ENCODE results near the gene SERAC1. TPM values are rescaled to one million over a fixed set of nuclear protein-coding genes. Genes with fewer than 3 reads are reported as not detected.

SERAC1 gene
- total and polyA plus RNA-seq, 2 donors (not counting 3 experiments of a cell fraction or from before 2014, with no cell fraction given) = 4.9 to 5.7 TPM

DNA sequence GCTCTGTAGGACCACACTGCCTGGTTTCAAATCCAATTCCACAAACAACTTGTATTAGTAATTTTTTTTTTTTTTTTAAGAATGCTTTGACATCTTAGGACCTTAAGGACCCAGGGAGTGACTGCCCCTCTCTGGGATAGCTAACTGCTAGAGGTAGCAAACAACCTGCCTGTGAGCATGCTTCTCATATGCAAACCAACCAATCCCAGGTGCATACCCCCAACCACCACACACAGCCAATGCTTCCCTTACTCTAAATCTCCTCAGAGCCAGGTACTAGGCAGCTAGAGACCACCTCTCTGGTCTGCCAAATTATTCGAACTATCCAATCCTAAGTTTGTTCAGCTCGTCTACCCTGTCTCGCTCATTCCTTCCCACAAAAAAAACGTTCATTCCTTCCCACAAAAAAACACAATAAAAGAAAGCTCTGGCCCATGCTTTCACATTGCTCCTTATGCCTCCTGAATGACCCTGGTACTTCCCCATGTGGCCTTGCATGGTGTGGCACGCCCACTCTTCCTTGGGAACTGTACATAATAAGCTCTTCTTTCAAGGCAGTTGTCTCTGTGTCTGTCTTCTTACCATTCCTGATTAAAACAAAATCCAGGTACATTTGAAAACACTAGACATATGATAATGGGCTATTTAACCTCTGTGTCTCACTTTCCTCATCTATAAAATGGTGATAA, 6.4 kb downstream of the SERAC1 start:
- no peaks in the 10 kb centered on the region for H3K27me3 ChIP-seq (ENCODE audit: control insufficient read depth in 2 of 2, insufficient read depth in 2 of 2, low read length in 2 of 2)
- no peak overlapping the region for H2AFZ ChIP-seq (ENCODE audit: low read depth, low read length)
- no peaks in the 10 kb centered on the region for H4K20me1 ChIP-seq (replicated peaks; ENCODE audit: control insufficient read depth, extremely low read depth, insufficient read depth, low read length)
- CTCF ChIA-PET = interaction anchor here (0.6 to 1.7 kb wide), 2 partner anchors 18 to 52 kb away, joined by 3 to 5 read pairs; no protein-coding TSS in a partner anchor
- no peak overlapping the region for H3K4me2 ChIP-seq (ENCODE audit: insufficient read depth, low read length)
- dilution Hi-C loops (cut with MboI; ENCODE audit: extremely low pct_ligation_motif_present, low sequenced_read_pairs) = no loop called here
- no peaks in the 10 kb centered on the region for H3K9me1 ChIP-seq (replicated peaks; ENCODE audit: control insufficient read depth, extremely low read depth, insufficient read depth, low read length)
- no peaks in the 10 kb centered on the region for H3K36me3 ChIP-seq (ENCODE audit: control insufficient read depth in 2 of 2, extremely low read depth in 1 of 2, insufficient read depth in 2 of 2, low read length in 2 of 2)
- intact Hi-C loops (cut with micrococcal nuclease) = no loop called here
- FAIRE-seq (no peak), DNase-seq (ENCODE audit: low read depth, low spot score) (no peak)
- no peaks in the 10 kb centered on the region for H3K4me1 ChIP-seq (ENCODE audit: control insufficient read depth, extremely low read depth, insufficient read depth, low read length)
- peaks cover under 1% of the 10 kb centered on the region for H3K79me2 ChIP-seq (ENCODE audit: control insufficient read depth, insufficient read depth, low read length)
- H3K4me3 ChIP-seq (replicated peaks in 1 of 3; ENCODE audit: insufficient read depth in 1 of 3, low read depth in 1 of 3, low read length in 3 of 3) = no peak overlapping the region
- TF ChIP-seq FOS (IDR thresholded peaks at IDR 0.05; ENCODE audit: borderline replicate concordance, insufficient read depth, low read length) (no peak), JUN (IDR thresholded peaks at IDR 0.05; ENCODE audit: borderline replicate concordance, insufficient read depth, insufficient read length, low read depth) (no peak), GATA2 (IDR thresholded peaks at IDR 0.05; ENCODE audit: insufficient read depth, insufficient read length, low read depth, low read length) (no peak), POLR2A (IDR thresholded peaks at IDR 0.05; ENCODE audit: low read depth, low read length) (no peak), MYC (IDR thresholded peaks at IDR 0.05; ENCODE audit: low read depth, low read length) (no peak), EZH2 (IDR thresholded peaks at IDR 0.05; ENCODE audit: borderline replicate concordance, low read depth, low read length, severe bottlenecking) (no peak), POLR2AphosphoS5 (IDR thresholded peaks at IDR 0.05; ENCODE audit: insufficient read depth, low read depth, low read length) (no peak)
- TF ChIP-seq, protein P1, sequence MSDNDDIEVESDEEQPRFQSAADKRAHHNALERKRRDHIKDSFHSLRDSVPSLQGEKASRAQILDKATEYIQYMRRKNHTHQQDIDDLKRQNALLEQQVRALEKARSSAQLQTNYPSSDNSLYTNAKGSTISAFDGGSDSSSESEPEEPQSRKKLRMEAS (IDR thresholded peaks at IDR 0.05; ENCODE audit: insufficient read depth, insufficient read length) = no peak
- TF ChIP-seq, protein P2, sequence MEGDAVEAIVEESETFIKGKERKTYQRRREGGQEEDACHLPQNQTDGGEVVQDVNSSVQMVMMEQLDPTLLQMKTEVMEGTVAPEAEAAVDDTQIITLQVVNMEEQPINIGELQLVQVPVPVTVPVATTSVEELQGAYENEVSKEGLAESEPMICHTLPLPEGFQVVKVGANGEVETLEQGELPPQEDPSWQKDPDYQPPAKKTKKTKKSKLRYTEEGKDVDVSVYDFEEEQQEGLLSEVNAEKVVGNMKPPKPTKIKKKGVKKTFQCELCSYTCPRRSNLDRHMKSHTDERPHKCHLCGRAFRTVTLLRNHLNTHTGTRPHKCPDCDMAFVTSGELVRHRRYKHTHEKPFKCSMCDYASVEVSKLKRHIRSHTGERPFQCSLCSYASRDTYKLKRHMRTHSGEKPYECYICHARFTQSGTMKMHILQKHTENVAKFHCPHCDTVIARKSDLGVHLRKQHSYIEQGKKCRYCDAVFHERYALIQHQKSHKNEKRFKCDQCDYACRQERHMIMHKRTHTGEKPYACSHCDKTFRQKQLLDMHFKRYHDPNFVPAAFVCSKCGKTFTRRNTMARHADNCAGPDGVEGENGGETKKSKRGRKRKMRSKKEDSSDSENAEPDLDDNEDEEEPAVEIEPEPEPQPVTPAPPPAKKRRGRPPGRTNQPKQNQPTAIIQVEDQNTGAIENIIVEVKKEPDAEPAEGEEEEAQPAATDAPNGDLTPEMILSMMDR (IDR thresholded peaks at IDR 0.05; ENCODE audit: extremely low read depth in 1 of 2, insufficient read depth in 1 of 2, low read depth in 1 of 2, low read length in 2 of 2) = no peak
- H3K9me3 ChIP-seq (replicated peaks; ENCODE audit: control insufficient read depth, insufficient read depth, low read length) = no peaks in the 10 kb centered on the region
- POLR2A ChIA-PET = interaction anchor here (0.6 kb wide), 1 partner anchor 19 kb away, joined by 4 read pairs; no protein-coding TSS in a partner anchor
- BruUV-seq (replicated peaks) = no TSS peak
- no peak overlapping the region for H3K27ac ChIP-seq (ENCODE audit: insufficient read depth, low read depth, low read length)
- no peak overlapping the region for H3K9ac ChIP-seq (replicated peaks; ENCODE audit: extremely low read depth, insufficient read depth, low read length)

All from endothelial cell of umbilical vein (primary cell).